Fibroblast of upper back skin (primary cell): ENCODE data around the gene SATB2.

Experiments
- DNase-seq: peaks from one replicate; pipeline ENCODE4 v3.0.0-alpha.2; 2013

The SATB2 gene

GRCh38 chr2:199452260-199452990, 5.3 kb downstream of the SATB2 start:
- DNase-seq: peak; percentile 84

DNA sequence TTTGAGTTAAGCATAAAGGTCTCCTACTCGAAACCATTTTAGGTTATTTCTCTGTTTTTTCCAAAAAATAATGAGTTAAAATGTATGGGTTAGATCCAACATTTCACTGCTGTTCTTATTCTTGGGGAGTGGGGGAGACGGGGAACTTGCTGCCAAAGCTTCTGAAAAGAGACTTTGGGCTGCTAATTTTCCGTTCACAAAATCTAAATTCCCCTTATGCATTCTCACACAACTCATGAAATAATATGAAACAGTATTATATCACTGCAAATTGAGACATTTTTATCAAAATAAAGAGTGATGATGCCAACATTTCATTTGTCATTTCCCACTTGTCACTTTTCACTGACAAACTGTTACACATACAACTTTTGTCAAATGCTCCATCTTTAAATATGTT, 7.8 kb downstream of the SATB2 start:
- no peak for DNase-seq

GRCh38 chr2:199449455-199449854, 8.3 kb downstream of the SATB2 start:
- no peak for DNase-seq

- DNase-seq: no peak
Measured at GRCh38 chr2:199446996-199447576, 10.7 kb downstream of the SATB2 start.

- DNase-seq: no peak
Measured at GRCh38 chr2:199444749-199445148, 13.0 kb downstream of the SATB2 start.

DNA sequence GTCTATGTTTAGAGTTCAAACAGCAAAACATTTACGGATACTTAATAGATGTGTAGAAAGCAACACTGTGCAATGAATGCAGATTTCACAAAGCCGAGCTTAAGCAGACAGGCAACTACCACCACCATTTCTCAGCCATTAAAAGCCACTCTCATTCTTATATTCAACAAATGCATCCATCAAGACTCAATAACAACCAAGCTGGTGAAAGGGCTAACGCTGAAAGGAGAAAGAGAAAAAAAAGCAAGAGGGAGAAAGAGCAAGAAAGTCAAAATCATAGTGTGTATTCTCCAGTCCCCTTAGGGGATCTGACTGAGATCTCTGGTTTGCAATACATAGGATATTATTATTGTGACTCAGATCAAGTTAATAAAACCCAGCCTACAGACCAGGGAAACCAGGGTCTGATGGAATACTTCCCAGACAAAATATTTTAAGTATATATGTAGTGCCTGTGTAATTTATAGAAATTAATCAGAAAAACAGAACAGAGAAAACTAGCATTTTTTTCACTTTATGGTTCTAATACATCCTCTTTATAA, 14.1 kb downstream of the SATB2 start:
- peak; percentile 78 for DNase-seq

GRCh38 chr2:199442173-199442572, 15.6 kb downstream of the SATB2 start:
- DNase-seq: no peak

- no peak for DNase-seq
Measured at GRCh38 chr2:199441759-199442158, 16.0 kb downstream of the SATB2 start.

DNA sequence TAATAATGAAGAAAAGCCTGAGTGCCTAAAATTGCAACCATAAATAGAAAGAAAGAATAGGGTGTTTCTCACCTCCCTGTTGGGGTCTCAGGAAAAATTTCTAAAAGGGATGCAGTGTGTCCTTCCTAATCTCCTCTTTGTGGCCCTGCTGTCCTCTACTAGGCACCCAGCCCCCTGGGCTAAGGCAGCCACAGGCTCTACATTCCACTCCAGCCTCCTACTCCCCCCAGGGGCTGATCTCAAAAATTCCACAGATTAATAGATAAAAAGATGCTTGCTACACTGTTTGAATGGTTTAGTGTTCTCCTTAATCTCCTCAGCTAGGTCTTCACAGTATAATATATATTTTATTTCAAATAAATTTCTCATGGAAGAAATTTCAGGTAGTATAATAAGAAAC, 17.6 kb downstream of the SATB2 start:
- DNase-seq: no peak

GRCh38 chr2:199439542-199439941, 18.2 kb downstream of the SATB2 start:
- no peak for DNase-seq

- no peak for DNase-seq
Measured at GRCh38 chr2:199439066-199439465, 18.7 kb downstream of the SATB2 start.

GRCh38 chr2:199434555-199434954, 23.2 kb downstream of the SATB2 start:
- DNase-seq: no peak

DNA sequence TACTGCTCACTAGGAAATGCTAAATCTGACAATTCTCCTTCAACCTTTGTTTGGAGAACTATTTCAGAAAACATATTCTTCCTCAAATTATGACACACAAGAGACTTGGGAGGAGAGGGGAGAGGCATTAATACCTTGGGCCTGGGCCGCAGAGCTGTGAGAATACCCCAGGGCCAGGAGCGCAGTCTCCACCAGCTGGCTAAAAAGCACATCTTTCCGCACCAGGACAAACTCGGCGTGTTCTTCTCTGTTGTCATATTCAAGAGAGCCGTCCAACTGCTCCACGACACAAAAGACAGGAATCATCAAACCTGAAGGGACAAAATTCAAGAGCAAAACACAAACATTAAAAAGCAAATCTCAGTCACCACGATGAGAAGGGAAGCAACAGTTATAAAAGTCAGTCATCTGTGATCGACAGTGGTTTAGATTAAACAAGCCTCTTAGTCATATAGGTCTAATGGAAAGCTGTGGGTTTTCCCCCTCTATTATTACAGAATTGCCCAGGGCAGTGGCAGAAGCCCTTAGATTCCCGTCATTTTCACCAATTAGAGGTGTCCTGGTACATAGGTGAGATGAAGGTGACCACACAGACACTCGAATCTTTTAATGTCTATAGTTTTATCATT, 24.4 kb downstream of the SATB2 start:
- no peak for DNase-seq

DNA sequence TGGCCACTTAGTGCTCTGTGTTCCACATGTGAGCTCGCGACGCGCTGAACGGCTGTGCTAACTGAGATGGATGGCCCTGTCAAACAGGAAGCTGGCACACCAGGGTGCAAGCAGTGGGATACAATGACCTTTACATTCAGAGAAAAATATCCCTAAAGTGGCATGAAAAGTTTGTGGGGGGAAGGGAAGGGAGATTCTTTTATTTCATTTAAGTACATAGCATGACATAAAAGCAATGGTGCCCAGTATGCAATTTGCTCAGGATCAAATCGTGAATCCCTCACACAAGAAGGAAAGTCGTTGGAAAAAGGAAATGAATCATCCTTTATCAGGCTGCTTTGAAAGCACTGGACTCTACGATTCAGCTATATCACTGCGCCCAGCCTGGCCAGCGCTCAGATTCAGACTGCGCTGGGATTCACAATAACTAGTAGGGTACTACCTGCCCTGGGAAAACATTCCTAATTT, 26.0 kb downstream of the SATB2 start:
- DNase-seq: peak; percentile 32

- DNase-seq: no peak
Measured at GRCh38 chr2:199430214-199430613, 27.5 kb downstream of the SATB2 start.

- DNase-seq: no peak
Measured at GRCh38 chr2:199428291-199428690, 29.4 kb downstream of the SATB2 start.

- no peak for DNase-seq
Measured at GRCh38 chr2:199424160-199424559, 33.6 kb downstream of the SATB2 start.

DNA sequence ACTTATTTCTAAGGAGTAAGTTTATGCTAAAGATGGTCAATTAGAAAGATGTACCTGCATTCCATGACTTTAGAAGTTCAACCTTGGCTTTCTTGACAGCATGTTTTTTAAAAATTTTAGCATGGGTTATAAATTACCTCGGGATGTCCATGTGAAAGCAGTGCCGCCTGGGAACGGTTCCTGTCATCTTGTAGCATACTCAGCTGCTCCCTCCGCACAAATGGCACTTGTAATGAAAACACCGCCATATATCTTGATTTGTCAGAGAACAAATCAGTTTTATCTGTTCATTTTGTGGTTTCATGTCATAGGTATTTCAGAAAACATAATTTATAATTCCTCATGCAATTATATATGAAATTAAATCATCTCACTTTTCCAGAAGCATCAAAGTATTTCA, 38.3 kb downstream of the SATB2 start:
- DNase-seq: no peak

GRCh38 chr2:199414465-199414864, 43.3 kb downstream of the SATB2 start:
- DNase-seq: no peak

GRCh38 chr2:199414001-199414400, 43.7 kb downstream of the SATB2 start:
- DNase-seq: no peak

DNA sequence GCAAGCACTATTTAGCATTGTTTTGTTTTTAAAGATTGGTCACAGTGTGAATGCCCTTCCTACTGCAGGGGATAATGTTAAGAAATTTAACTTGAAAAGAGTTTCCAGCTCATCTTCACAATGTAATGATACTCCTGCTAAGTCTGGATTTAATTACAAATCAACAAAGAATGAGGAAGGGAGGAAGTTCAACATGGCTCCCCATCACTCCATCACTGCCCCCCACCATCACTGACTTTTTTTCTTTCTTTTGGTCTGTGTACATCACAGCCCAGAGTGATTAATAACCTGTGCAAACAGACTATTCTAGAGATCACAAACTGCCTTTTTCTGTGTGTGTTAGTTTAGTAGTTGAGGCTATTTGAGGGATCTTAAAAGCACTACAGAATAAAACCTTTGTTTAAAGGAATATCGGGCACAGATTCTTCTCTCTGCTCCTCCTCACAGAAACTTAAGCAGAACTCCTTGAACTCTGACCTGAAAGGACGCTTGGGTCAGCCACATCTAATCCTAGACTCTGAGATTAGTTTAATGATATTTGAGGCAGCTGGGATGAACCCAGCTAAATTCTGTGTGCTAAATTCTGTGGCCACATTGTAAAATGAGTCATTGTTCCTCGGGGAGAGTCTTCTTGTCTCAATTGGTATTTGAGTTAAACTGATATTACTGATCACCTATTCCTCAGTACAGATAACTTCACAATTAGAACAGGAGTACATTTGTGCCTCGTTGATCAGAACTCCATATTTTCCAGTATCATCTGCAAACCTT, 47.8 kb downstream of the SATB2 start:
- peak; percentile 53 for DNase-seq

- DNase-seq: no peak
Measured at GRCh38 chr2:199407421-199407820, 50.3 kb downstream of the SATB2 start.

- DNase-seq: no peak
Measured at GRCh38 chr2:199405241-199405640, 52.5 kb downstream of the SATB2 start.
